ENCODE results near the gene B3GALT4.

Gene B3GALT4

DNA sequence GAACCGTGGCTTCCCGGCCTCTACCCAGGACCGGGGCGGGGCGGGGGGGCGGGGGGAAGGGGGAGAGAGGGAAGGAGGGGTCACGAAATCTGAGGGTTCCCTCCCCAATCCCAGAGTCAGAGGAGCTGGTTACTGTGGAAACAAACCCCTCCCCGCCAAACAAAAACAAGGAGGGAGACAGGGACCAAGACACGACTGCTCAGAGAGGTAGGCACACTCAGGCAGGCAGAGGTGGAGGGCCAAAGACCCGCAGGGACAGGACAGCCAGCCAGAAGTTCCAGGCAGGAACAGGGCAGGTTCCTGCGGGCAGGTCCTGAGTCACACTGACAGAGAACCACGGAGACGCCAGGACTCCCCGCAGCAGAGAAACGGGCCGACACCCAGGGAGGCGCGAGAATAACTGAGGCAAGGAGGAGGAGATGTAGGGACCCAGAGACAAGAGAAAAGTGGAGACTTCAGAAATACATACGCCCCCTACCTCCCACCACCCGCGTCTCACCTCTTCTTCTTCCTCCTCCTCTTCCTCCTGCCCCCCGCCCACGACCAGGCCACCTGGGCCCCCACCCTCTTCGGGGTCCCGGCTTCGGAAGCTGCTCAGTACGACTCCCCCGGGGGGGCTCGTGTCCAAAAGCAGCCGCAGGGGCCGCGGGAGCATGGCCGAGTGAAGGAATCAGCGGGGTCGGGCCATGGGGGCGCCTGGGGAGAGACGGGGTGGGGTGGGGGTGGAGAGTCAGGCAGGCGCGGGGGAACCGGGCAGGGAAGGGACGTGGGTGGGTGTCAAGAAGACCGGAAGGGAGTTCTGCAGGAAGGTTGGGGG lies 21.2 kb downstream of the B3GALT4 start:
- peak; percentile 88 for DNase-seq (ENCODE audit: low spot score)
- in situ Hi-C loops (cut with MboI; ENCODE audit: low pct_unique_long_range_greater_than_20kb, low sequenced_read_pairs, unreplicated experiment), result no loop called here
- TF ChIP-seq, protein P1, sequence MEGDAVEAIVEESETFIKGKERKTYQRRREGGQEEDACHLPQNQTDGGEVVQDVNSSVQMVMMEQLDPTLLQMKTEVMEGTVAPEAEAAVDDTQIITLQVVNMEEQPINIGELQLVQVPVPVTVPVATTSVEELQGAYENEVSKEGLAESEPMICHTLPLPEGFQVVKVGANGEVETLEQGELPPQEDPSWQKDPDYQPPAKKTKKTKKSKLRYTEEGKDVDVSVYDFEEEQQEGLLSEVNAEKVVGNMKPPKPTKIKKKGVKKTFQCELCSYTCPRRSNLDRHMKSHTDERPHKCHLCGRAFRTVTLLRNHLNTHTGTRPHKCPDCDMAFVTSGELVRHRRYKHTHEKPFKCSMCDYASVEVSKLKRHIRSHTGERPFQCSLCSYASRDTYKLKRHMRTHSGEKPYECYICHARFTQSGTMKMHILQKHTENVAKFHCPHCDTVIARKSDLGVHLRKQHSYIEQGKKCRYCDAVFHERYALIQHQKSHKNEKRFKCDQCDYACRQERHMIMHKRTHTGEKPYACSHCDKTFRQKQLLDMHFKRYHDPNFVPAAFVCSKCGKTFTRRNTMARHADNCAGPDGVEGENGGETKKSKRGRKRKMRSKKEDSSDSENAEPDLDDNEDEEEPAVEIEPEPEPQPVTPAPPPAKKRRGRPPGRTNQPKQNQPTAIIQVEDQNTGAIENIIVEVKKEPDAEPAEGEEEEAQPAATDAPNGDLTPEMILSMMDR (IDR thresholded peaks at IDR 0.05; ENCODE audit: extremely low read depth, insufficient read depth, missing control alignments), result no peak

DNA sequence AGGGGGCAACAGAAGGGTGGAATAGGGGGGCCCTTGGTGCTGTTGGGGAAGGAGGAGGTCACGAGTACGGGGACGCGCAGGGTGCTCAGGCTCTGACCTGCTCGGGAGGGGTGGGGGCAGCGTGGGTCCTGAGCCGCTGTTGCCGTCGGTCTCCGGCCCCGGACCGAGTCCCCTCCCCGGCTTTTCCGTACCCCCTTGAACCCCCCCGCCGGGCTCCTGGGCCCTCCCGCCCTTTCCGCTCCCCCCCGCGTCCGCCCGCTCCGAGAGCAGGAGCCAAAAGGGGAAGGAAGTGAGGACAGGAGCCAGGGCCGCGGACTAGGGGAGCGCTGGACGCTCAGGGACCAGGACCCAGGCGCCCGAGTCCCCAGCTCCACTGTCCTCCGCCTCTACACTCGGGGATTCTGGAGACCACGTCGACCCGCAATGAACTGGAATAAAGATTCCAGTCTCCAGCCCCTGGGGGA lies 21.9 kb downstream of the B3GALT4 start, which contains the start of gene RGL2:
TSS of gene RGL2 (minus strand) at position 170 of the 464 bp plus-strand sequence. CDS start 332 bp downstream, outside the sequence.
- in situ Hi-C loops (cut with MboI; ENCODE audit: low pct_unique_long_range_greater_than_20kb, low sequenced_read_pairs, unreplicated experiment), result no loop called here
- peak; percentile 68 for DNase-seq (ENCODE audit: low spot score)

GRCh38 chr6:33299237-33299944 lies 22.5 kb downstream of the B3GALT4 start:
- DNase-seq (ENCODE audit: low spot score), result peak; percentile 92
- in situ Hi-C loops (cut with MboI; ENCODE audit: low pct_unique_long_range_greater_than_20kb, low sequenced_read_pairs, unreplicated experiment), result no loop called here

More for the DNA sequence above, 21.9 kb downstream of the B3GALT4 start, which contains the start of gene RGL2:
- TF ChIP-seq, protein P1 (IDR thresholded peaks at IDR 0.05; ENCODE audit: extremely low read depth, insufficient read depth, missing control alignments), result no peak

DNA sequence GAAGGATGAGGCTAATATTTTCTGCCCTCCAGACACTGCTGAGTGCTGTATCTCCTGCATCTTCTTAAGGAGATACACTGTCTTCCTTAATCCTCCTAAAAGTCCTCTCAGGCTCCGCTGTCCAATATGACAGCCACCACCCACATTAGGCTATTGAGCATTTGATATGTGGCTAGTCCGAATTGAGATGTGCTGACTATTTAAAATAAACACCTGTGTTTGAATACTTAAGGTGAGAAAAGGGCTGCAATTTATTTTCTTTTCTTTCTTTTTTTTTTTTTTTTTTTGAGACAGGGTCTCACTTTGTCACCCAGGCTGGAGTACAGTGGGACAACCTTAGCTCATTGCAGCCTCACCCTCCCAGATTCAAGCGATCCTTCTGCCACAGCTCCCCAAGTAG lies 25.0 kb downstream of the B3GALT4 start:
- TF ChIP-seq, protein P1 (IDR thresholded peaks at IDR 0.05; ENCODE audit: extremely low read depth, insufficient read depth, missing control alignments), result no peak
- in situ Hi-C loops (cut with MboI; ENCODE audit: low pct_unique_long_range_greater_than_20kb, low sequenced_read_pairs, unreplicated experiment), result no loop called here

More at GRCh38 chr6:33299237-33299944, 22.5 kb downstream of the B3GALT4 start:
- TF ChIP-seq, protein P1 (IDR thresholded peaks at IDR 0.05; ENCODE audit: extremely low read depth, insufficient read depth, missing control alignments), result peak; percentile 81

DNA sequence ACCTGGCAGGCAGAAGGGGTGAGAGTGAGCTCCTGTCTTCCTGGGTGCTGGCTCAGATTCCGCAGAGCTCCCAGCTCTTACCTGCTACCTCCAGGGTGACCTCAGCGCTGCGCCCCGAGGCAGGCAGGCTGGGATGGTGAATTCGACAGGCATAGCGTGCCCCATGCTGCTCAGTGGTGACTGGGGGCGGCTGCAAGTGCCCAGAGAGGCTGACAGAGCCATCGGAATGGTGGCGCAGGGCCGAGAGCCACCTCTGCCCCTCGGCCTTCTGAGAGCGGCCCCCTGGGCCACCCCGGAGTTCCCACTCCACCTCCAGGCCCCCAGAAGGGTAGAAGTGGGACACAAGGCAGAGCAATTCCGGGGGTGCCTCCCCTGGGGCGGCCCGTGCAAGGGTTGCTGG lies 27.3 kb downstream of the B3GALT4 start:
- in situ Hi-C loops (cut with MboI; ENCODE audit: low pct_unique_long_range_greater_than_20kb, low sequenced_read_pairs, unreplicated experiment), result no loop called here
- TF ChIP-seq, protein P1 (IDR thresholded peaks at IDR 0.05; ENCODE audit: extremely low read depth, insufficient read depth, missing control alignments), result no peak
- no peak for DNase-seq (ENCODE audit: low spot score)

More for the DNA sequence above, 25.0 kb downstream of the B3GALT4 start:
- DNase-seq (ENCODE audit: low spot score), result no peak

GRCh38 chr6:33305052-33305451 lies 28.1 kb downstream of the B3GALT4 start:
- DNase-seq (ENCODE audit: low spot score), result no peak
- TF ChIP-seq, protein P1 (IDR thresholded peaks at IDR 0.05; ENCODE audit: extremely low read depth, insufficient read depth, missing control alignments), result no peak
- in situ Hi-C loops (cut with MboI; ENCODE audit: low pct_unique_long_range_greater_than_20kb, low sequenced_read_pairs, unreplicated experiment), result no loop called here

All from GM13977 (cell line).